WTC11 (cell line): ENCODE data around the gene IMPDH2. TPM values are rescaled to one million over a fixed set of nuclear protein-coding genes. Genes with fewer than 3 reads are reported as not detected.
A peak's percentile ranks its signal among the peaks of the same experiment; 100 is the strongest.

ENCODE experiments used
- ATAC-seq: fragments of 200-7000 bp; cut with Tn5 transposase; 2 replicates; pipeline ENCODE4 v1.10.0; 2021; ENCODE audit warnings: mild to moderate bottlenecking, moderate library complexity
- CTCF ChIA-PET: fragments of 300-600 bp; sonication (Branson Sonifier 250); formaldehyde crosslinking; loops from one replicate; lab custom pipeline; 2021; ENCODE audit warnings: antibody characterized with exemption; lab: Charles Lee
- POLR2A ChIA-PET: fragments of 350-600 bp; sonication (Branson Sonifier 250); formaldehyde crosslinking; loops from one replicate; lab custom pipeline; 2021; ENCODE audit warnings: antibody characterized with exemption; lab: Charles Lee
- DNase-seq: peaks from one replicate; pipeline ENCODE4 v3.0.0; 2021; ENCODE audit warnings: low spot score
- H3K27ac Mint-ChIP-seq: 2 replicates; pipeline ENCODE4 v1.8.0; 2021; ENCODE audit warnings: mixed read lengths
- H3K27me3 Mint-ChIP-seq: 2 replicates; pipeline ENCODE4 v1.8.0; 2021; ENCODE audit warnings: low read depth, mild to moderate bottlenecking, moderate library complexity, mixed read lengths
- H3K36me3 Mint-ChIP-seq: 2 replicates; pipeline ENCODE4 v1.8.0; 2021; ENCODE audit warnings: mixed read lengths
- H3K4me1 Mint-ChIP-seq: 2 replicates; pipeline ENCODE4 v1.8.0; 2022; ENCODE audit warnings: mixed read lengths
- H3K4me3 Mint-ChIP-seq: 2 replicates; pipeline ENCODE4 v1.8.0; 2021; ENCODE audit warnings: mild to moderate bottlenecking, moderate library complexity, mixed read lengths
- H3K9me3 Mint-ChIP-seq: 2 replicates; pipeline ENCODE4 v1.8.0; 2021; ENCODE audit warnings: mixed read lengths
- ATF1 ChIP-seq: sonication (generic); formaldehyde crosslinking; IDR thresholded peaks from 2 replicates; pipeline ENCODE4 v1.8.1; 2023; ENCODE audit warnings: mild to moderate bottlenecking, moderate library complexity, missing genetic modification reagents
- CDX4 ChIP-seq: fragments of 250-450 bp; sonication (Bioruptor Pico); IDR thresholded peaks from 2 replicates; pipeline ENCODE4 v1.9.0; 2021; ENCODE audit warnings: moderate library complexity, mild to moderate bottlenecking, inconsistent platforms, borderline replicate concordance
- CREB1 ChIP-seq: sonication (generic); formaldehyde crosslinking; IDR thresholded peaks from 2 replicates; pipeline ENCODE4 v1.8.0; 2023; ENCODE audit warnings: mild to moderate bottlenecking, missing genetic modification reagents
- E2F5 ChIP-seq: sonication (generic); formaldehyde crosslinking; IDR thresholded peaks from 2 replicates; pipeline ENCODE4 v1.8.1; 2022; ENCODE audit warnings: mild to moderate bottlenecking, moderate library complexity, missing genetic modification reagents
- EMX1 ChIP-seq: fragments of 250-450 bp; sonication (Bioruptor Pico); IDR thresholded peaks from 2 replicates; pipeline ENCODE4 v1.8.0; 2021; ENCODE audit warnings: mild to moderate bottlenecking
- ERG ChIP-seq: fragments of 250-450 bp; sonication (Bioruptor Pico); IDR thresholded peaks from 2 replicates; pipeline ENCODE4 v1.8.0; 2021; ENCODE audit warnings: mild to moderate bottlenecking
- ETV6 ChIP-seq: sonication (generic); formaldehyde crosslinking; IDR thresholded peaks from 2 replicates; pipeline ENCODE4 v1.8.1; 2022; ENCODE audit warnings: mild to moderate bottlenecking, missing genetic modification reagents
- FOXP1 ChIP-seq: sonication (generic); formaldehyde crosslinking; IDR thresholded peaks from 2 replicates; pipeline ENCODE4 v1.8.0; 2022; ENCODE audit warnings: missing genetic modification reagents, mild to moderate bottlenecking, moderate library complexity, borderline replicate concordance
- IRF1 ChIP-seq: sonication (generic); formaldehyde crosslinking; IDR thresholded peaks from 2 replicates; pipeline ENCODE4 v1.8.0; 2023; ENCODE audit warnings: missing genetic modification reagents
- IRF2 ChIP-seq: sonication (generic); formaldehyde crosslinking; IDR thresholded peaks from 2 replicates; pipeline ENCODE4 v1.8.0; 2022; ENCODE audit warnings: low read depth, missing genetic modification reagents, borderline replicate concordance
- MAX ChIP-seq: sonication (generic); formaldehyde crosslinking; IDR thresholded peaks from 2 replicates; pipeline ENCODE4 v1.8.0; 2022; ENCODE audit warnings: mild to moderate bottlenecking, missing genetic modification reagents
- MXD4 ChIP-seq: fragments of 250-450 bp; sonication (Bioruptor Pico); IDR thresholded peaks from 2 replicates; pipeline ENCODE4 v1.8.0; 2021; ENCODE audit warnings: mild to moderate bottlenecking, moderate library complexity, borderline replicate concordance
- MYBL2 ChIP-seq: sonication (generic); formaldehyde crosslinking; IDR thresholded peaks from 2 replicates; pipeline ENCODE4 v1.8.1; 2023; ENCODE audit warnings: mild to moderate bottlenecking, moderate library complexity, missing genetic modification reagents
- PREB ChIP-seq: sonication (generic); formaldehyde crosslinking; IDR thresholded peaks from 2 replicates; pipeline ENCODE4 v1.8.1; 2022; ENCODE audit warnings: mild to moderate bottlenecking, missing genetic modification reagents, moderate library complexity, borderline replicate concordance
- PRRX2 ChIP-seq: fragments of 250-450 bp; sonication (Bioruptor Pico); IDR thresholded peaks from 2 replicates; pipeline ENCODE4 v1.8.0; 2021; ENCODE audit warnings: mild to moderate bottlenecking
- SMAD4 ChIP-seq: sonication (generic); formaldehyde crosslinking; IDR thresholded peaks from 2 replicates; pipeline ENCODE4 v1.8.0; 2022; ENCODE audit warnings: mild to moderate bottlenecking, missing genetic modification reagents
- SOX15 ChIP-seq: fragments of 250-450 bp; sonication (Bioruptor Pico); IDR thresholded peaks from 2 replicates; pipeline ENCODE4 v1.9.0; 2021; ENCODE audit warnings: mild to moderate bottlenecking
- TEAD1 ChIP-seq: sonication (generic); formaldehyde crosslinking; IDR thresholded peaks from 2 replicates; pipeline ENCODE4 v1.8.0; 2022; ENCODE audit warnings: mild to moderate bottlenecking, missing genetic modification reagents
- TEAD4 ChIP-seq: sonication (generic); formaldehyde crosslinking; IDR thresholded peaks from 2 replicates; pipeline ENCODE4 v1.8.0; 2022; ENCODE audit warnings: mild to moderate bottlenecking, missing genetic modification reagents
- ZNF121 ChIP-seq: sonication (generic); formaldehyde crosslinking; IDR thresholded peaks from 2 replicates; pipeline ENCODE4 v1.8.0; 2023; ENCODE audit warnings: missing genetic modification reagents
- ZNF396 ChIP-seq: fragments of 250-450 bp; sonication (Bioruptor Pico); IDR thresholded peaks from 2 replicates; pipeline ENCODE4 v1.8.0; 2021; ENCODE audit warnings: mild to moderate bottlenecking, moderate library complexity, borderline replicate concordance
- ZNF532 ChIP-seq: fragments of 250-450 bp; sonication (Bioruptor Pico); IDR thresholded peaks from 2 replicates; pipeline ENCODE4 v1.9.0; 2021; ENCODE audit warnings: mild to moderate bottlenecking, borderline replicate concordance
- ZSCAN18 ChIP-seq: fragments of 250-450 bp; sonication (Bioruptor Pico); IDR thresholded peaks from 2 replicates; pipeline ENCODE4 v2.1.2; 2022; ENCODE audit warnings: mild to moderate bottlenecking, moderate library complexity
- total RNA-seq: library from RNA; stranded (reverse); gene quantifications from 3 replicates; pipeline ENCODE4 v1.2.3, GENCODE V29; 2021

IMPDH2 gene
- total RNA-seq, 1 experiment from 2014 or later: 452 TPM

GRCh38 chr3:49030321-49030720, 1.1 kb upstream of the IMPDH2 start (continued):
- no peak for TF ChIP-seq ZNF532
- no peak for TF ChIP-seq MXD4
- no peak for TF ChIP-seq IRF2
- no peak for TF ChIP-seq CDX4 (CRISPR knock-in tag)
- TF ChIP-seq MAX (CRISPR knock-in tag): no peak
- TF ChIP-seq PRRX2 (CRISPR knock-in tag): no peak
- TF ChIP-seq TEAD4 (CRISPR knock-in tag): no peak
- no peak for TF ChIP-seq ATF1
- TF ChIP-seq ZNF121 (CRISPR knock-in tag): no peak
- TF ChIP-seq TEAD1 (CRISPR knock-in tag): no peak
- TF ChIP-seq EMX1 (CRISPR knock-in tag): no peak
- TF ChIP-seq SMAD4 (CRISPR knock-in tag): no peak
- TF ChIP-seq CREB1: no peak
- TF ChIP-seq FOXP1 (CRISPR knock-in tag): no peak
- no peak for TF ChIP-seq ZSCAN18 (CRISPR knock-in tag)

GRCh38 chr3:49029563-49029884, 326 bp upstream of the IMPDH2 start:
- CTCF ChIA-PET: interaction anchor here (0.6 to 1.7 kb wide), 7 partner anchors 16 to 594 kb away, joined by 3 to 9 read pairs (median 6); partner anchors contain the start of genes KLHDC8B, QRICH1 and USP4
- Mint-ChIP-seq H3K36me3 (peaks cover 57% of the 10 kb centered on the region), H3K4me1 (peaks cover 17% of the 10 kb centered on the region), H3K27me3 (no peaks in the 10 kb centered on the region), H3K9me3 (no peaks in the 10 kb centered on the region), H3K4me3 (peak overlapping the region; percentile 90), H3K27ac (peak overlapping the region; percentile 92)
- POLR2A ChIA-PET: interaction anchor here (0.6 to 1.9 kb wide), 10 partner anchors 9 to 104 kb away, joined by 3 to 23 read pairs (median 4); partner anchors contain the start of genes DALRD3, QRICH1 and WDR6
- DNase-seq (no peak), ATAC-seq (no peak)
- TF ChIP-seq E2F5 (CRISPR knock-in tag): peak; percentile 4; the same call in 1 of the 2 replicates
- TF ChIP-seq ATF1: peak; percentile 7
- TF ChIP-seq ETV6 (CRISPR knock-in tag): no peak
- no peak for TF ChIP-seq ERG (CRISPR knock-in tag)
- TF ChIP-seq IRF1: no peak
- no peak for TF ChIP-seq FOXP1 (CRISPR knock-in tag)
- no peak for TF ChIP-seq PREB
- TF ChIP-seq ZNF396: no peak
- TF ChIP-seq PRRX2 (CRISPR knock-in tag): no peak
- no peak for TF ChIP-seq MYBL2 (CRISPR knock-in tag)
- TF ChIP-seq SOX15: no peak
